HG03064 (cell line): ENCODE data around the gene DUSP6.

Source experiments
- ATAC-seq: cut with Tn5 transposase; IDR thresholded peaks from one replicate; pipeline ENCODE4 v1.9.1; 2021; ENCODE audit warnings: low read depth; ENCODE audit not compliant: unreplicated experiment

DUSP6 gene

DNA sequence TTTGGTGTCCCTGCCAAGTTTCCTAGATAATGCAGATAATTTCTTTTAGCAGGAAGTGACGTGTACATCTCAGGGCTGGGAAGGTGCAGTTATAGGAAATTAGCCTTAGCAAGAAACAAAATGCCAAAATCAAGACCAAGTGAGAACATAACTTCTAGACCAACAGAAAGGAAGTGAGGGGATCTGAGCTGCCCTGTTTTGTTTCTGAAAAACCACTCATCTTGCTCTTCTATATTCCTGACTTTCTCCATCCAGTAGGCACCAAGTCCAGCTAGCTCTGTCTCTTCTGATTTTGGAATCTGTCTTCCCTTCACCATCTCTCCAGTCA, 23.9 kb upstream of the DUSP6 start:
- no peak for ATAC-seq

DNA sequence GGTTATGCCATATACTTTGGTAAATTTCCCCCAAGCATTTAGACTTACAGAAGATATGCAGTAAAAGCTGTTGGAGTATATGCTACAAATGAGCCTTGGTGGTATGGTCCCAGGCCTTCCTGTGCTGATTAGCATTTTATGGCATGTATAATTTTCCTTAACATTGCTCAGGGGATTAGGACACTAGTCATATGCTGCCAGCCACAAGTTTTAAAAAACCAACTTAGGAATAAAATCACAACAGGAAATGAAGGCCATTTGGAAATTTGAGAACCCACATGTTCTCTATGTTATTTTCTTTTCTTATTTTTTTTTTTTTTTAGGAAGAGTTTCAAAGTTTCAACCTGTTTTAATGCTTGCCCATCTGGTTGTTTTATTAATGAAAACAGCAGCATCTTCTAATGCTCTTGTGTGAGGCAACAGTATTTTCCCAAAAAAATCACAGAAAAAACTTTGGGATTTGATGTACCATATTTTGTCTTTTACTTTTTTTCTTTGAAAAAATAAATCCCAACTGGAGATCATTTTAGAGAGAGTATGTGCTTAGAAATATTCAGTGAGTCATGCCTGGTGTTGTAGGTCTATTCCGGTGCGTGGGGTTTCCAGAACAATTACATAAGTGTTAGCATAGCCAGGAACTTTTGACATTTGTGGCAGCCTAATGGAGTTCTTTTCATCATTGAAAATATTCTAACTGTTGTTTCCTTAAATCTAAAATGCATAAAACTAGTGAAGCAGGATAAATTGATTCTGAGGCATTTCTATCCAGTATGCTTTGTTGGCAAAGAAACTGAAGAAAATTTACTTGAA, 21.7 kb upstream of the DUSP6 start:
- no peak for ATAC-seq

DNA sequence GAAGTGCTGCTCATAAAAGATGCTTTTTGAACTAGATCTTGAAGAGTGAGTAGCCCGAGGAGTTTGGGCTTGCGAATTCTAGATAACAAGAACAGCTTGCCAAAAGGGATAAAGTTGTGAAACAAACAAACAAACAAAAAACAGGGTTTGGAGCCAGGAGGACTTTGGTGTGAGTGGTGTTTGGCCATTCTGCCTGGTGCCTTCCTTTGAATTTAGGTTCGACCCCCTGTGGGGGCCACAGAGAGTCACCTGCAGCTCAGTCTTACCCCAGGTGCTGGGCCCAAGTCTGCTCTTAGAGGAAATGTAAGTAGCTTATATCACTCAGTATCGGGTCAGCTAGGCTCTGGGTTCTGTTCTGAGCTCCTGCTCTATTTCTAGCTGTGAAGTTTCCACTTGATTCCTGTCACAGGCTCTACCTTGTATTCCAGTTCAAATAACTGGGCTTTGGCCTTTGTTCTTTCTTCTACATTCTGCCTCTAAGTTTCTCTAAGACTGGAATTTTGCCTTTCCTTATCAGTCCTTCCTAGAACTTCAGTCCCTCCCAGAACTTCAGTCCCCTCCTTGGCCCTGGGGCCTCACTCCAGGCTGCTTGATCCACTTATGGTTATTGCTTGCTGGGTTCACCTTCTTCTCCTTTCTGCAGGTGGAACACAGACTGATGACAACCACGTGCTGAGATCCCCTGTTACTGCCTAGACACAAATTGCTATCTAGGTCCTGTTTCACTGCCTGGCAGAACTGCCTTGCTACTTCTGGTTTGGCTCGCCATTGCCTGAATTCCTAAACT, 20.5 kb upstream of the DUSP6 start:
- no peak for ATAC-seq

DNA sequence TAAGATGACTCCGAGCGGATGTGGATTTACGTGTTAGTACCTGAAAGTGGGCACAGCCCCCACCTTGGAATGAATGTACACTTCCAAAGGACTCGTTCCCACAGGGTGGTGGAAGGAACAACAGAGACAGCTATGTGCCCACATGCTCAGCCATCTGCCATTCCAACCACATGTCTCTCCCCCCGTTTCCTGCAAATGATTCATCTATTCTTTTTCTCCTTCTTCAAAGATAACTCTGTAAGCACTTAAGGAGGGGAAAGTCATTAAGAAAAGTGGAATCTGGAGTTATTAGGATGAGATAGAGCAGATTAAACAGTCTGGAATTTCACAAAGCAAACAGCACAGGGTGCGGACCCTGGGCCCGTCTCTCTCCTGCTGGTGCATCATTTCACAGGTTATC, 18.5 kb upstream of the DUSP6 start:
- no peak for ATAC-seq

DNA sequence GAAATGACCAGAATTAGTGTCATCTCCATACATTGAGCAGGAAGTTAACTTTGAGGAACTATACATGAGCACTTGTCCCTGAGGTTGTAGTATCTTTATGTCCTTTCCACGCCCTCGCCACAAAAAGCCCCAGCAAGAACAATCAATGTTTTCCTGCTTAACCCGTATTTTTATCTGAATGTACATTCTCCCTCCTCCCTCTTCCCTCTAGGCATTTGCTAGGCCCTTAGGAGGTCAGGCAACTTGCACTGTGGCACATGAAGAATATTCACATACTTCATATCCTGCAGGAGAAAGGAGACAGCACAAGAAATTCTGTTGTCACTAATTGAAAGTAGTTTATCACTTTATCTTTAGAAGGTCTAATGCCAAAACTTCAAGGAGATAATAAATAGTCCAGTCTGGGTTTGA, 18.1 kb upstream of the DUSP6 start:
- ATAC-seq = no peak

DNA sequence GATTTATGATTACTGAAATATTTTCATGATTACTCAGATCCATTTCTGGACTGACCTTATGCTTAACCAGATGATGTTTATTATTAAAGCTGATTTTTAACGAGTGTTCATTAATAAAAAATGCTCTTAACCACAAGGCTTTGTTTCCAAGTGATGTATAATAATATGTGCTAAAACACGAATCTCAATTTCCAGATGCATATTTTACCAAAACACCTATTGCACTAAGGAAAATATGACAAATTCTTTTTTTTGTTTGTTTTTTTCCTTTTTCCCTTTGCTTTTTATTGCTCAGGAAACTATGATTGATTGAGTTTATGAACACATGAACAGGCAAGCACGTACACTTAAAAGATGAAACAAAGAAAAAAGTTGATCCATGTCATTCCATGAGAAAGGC, 16.9 kb upstream of the DUSP6 start:
- no peak for ATAC-seq

DNA sequence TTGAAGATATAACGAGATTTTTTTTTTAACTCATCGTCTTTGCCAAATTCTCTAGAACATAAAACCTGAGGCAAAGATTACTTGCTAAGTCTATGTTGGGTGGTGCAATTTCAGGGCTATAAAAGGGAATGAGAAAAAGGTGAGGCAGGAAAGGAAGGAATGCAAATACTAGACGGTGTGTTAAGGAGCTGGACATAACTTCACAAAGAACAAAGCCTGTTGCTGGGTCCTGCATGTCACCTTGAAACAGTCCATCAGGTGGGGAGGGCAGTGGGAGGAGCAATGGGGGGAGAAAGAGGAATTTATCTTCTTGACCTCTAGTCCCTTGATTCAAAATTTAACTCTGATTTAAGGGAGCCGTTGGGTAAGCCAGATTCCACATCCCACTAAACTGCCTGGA, 16.1 kb upstream of the DUSP6 start:
- no peak for ATAC-seq

DNA sequence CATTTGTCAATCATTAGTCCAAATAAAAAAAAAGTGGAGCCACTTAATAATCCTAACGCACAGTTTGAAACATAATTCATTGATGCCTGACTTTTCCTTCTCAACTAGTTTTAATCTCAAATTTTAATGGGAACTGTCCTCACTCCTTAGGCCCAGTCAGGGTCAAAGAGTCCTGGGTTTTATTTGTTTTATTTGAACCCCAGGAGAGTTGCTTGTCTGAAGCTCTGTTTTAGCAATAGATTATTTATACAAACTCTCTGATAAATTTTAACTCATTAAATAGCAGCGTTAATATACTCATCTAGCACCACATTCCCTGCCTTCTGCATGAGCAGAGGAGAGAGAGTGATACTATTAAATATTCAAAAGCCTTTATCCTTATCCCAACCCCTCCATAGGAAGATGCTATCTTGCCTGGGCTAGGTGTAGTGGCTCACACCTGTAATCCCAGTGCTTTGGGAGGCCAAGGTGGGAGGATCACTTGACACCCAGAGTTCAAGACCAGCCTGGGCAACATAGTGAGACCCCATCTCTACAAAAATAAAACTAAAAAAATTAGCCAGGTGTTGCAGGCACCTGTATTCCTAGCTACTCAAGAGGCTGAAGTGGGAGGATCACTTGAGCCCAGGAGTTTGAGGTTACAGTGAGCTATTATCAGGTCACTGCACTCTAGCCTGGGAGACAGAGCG, 14.5 kb upstream of the DUSP6 start:
- ATAC-seq = no peak

DNA sequence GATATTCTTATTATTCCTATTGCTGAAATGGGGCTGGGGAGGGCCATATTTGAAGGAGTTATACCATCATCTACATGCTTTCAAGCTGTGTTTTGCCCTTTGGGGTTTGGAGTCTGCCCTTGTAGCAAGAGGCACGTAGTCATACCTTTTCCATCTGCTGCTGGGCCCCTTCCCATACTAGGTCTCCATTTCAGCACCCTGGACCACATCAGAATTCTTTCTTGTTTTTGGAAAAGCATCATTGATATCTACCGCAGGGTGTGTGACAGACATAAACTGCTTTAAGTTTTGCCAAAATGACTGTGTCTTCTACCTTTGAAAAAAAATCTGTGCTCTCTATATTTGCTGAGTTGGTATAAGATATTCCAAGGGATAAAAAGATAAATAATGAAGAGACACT, 12.3 kb upstream of the DUSP6 start:
- no peak for ATAC-seq

DNA sequence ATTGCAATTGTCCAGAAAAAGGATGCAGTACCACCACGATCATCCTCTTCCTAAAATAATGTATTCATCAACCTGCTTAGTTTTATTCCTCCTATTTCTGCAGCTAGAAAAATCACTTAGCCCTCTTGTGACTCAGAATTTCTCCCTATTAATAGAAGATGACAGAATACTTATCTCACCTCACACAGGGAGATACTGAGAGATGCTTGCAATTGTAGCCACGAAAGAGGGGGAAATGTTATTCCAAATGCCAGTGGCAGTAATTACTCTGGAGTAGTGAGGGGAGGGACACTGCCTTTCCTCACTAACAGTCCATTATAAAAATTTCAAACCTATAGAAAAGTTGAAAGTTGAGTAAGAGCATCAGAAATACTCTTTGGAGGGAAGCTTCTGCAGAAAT, 11.8 kb upstream of the DUSP6 start:
- no peak for ATAC-seq

DNA sequence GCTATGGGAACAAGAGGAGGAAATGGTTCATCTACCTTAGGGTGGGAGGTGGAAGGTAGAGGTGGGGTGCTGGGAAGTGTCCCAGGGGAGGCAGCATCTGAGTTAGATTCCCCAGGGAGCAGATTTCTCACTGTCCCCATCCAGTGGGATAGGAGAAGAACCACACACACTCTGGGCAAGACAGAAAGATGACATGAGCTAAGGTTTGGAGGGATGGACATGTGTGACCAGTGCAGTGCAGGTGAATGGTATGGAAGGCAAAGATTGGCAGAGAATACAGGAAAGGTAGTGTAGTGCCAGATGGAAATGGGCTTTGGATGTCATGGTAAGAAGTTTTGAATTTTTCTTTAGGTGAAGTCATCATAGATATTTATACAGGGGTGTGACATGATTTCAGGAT, 11.3 kb upstream of the DUSP6 start:
- ATAC-seq = no peak

DNA sequence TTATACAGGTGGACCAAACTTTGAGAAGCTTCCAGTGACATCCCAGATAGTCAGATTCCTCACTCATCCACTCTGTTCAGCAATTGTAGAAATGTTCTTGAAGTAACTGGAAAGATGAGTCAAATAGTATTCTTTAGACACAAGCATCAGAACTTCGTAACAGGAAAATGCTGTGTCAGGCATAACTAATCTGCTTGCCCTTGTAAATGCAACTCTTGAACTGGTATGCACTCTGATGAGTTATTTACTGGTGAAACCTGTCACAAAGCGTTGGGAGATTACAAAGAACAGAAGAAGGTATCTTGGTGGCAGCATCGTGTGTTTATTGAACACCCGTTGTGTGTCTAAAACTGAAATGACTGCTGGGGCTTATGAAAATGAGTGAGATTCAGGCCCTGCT, 10.8 kb upstream of the DUSP6 start:
- ATAC-seq = no peak

DNA sequence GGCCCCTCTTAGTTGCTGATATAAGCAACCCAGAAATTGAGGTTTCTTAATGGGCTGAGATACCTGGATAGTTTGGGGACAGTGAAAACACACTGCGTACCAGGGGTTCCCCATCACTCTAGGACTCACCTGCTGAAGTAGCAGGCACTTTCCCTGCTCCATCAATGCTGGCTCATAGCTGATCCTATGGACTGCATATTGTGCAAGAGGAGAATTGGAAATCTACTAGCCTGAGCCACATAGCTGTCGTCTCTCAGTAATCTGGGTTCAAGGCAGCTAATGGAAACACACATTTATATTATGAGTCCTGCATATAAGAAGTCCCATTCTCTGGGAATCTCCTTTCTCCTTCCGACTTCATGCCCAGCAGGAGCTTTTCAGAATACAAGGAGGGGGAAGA, 7.3 kb upstream of the DUSP6 start:
- ATAC-seq = no peak

DNA sequence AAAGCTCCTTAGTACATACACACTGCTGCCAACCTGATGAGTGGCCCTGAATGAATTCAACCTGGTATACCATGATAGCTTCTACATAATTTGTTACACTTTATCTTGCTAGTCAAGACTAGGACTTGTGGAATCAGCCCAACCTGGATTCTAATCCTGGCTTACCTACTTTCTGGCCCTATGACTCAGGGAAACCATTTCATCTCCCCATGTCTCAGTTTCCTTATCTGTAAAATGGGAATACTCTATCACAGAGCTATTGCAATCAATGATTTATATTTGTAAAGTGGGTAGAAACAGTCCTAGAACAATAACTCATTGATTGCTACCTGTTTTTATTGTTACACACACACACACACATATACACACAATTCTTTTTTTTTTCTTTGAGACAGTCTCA, 6.5 kb upstream of the DUSP6 start:
- no peak for ATAC-seq

DNA sequence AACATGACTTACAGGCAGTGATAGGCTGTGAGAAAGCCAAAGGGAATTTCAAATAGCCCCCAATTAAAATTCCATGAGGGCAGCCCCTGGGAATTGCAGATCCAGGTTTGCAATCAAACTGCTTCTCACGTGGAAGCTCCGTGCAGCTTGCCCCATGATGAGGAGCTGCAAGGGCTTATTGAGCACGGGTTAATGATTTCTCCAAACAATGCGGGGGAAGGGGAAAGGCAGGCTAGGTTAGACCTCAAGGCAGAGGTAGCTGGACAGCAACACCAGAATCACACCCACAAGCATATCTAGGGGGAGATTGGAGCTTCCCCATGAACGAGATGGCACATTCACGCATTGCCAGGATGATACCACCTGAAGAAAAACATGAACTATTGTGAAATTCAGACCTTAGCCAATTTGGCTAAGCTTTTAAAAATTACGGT, 5.0 kb upstream of the DUSP6 start:
- ATAC-seq = no peak

DNA sequence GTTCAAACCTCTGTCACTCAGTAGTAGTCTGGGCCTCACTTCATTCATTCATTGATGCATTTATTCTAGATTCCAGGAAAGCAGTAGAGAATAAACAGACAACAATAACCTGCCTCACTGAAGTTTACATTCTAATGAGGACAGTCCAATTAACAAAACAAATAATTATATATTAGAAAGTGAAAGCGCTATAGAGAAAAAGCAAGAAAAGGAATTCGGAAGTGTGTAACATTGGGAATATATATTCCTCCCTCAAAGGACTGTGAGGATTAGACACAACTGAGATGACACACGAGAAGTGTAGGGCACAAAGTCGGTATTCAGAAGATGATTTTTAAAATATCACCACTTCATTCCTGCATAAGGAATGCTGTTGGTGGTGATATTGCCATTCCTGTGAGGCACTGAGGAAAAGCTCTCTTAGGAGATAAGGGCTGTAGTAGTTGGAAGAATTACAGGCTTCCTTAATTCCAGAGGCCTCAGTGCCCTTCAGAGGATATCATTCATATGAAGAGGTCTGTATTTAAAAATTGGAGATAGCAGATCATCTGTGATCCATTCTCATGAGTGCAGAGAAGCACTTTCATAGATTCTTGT, 3.9 kb upstream of the DUSP6 start:
- no peak for ATAC-seq

DNA sequence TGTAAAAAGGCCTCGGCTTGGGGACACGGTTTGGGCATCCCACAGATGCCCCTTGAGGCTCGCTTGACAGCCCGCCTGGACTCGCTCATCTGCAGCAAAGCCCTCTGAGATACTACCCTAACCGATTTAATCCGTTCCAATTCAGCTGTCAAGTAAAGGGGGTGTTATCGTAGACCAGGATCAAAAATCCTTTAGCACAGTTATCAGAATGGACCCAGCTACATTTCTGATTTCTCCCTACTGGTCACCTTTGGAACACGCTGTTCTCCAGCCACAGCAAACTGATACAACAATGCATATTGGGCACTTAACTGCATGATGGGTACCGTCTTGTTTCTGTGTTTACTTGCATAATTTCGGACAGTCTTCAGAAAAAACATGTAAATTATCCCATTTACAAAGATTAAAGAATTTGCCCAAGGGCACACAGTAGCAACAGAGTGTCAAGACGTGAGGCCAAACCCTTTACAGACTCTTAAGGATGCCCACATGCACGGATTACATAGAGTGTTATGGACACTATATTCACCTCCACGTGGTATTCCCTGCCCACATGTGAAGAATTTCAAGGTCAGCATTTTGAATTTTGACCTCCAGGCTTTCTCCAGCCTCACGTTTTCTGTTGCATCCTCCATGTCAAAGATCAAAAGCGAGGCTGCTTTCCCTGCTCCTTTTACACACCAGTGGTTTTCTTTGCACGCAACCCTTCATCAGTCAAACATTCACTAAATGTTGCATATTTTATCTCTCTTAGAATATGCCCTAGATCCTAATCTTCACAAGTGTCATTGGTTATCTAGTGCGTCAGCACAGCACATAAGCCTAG, 3.2 kb upstream of the DUSP6 start:
- ATAC-seq = no peak

DNA sequence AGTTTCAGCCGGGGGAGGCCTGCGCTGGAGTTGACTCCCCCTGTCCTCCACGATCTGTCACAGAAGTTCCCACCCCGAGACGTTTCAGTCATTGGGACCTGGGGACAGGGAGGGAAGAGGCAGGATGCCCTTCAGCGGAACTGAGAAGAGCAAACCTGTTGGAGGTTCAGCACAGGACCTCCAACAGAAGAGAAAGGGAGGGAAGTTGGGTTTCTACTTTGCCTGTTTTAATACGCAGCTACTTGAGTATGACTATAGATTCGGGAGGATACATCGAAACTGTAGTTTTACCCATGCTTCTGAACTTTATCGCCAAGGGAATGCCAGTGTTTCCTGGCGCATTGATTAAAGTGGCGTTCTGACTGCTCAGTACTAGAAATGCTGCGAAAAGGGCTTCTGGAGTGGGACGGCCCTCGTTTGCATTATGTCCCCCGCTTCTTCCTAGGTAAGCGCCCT, 2.3 kb upstream of the DUSP6 start:
- no peak for ATAC-seq

DNA sequence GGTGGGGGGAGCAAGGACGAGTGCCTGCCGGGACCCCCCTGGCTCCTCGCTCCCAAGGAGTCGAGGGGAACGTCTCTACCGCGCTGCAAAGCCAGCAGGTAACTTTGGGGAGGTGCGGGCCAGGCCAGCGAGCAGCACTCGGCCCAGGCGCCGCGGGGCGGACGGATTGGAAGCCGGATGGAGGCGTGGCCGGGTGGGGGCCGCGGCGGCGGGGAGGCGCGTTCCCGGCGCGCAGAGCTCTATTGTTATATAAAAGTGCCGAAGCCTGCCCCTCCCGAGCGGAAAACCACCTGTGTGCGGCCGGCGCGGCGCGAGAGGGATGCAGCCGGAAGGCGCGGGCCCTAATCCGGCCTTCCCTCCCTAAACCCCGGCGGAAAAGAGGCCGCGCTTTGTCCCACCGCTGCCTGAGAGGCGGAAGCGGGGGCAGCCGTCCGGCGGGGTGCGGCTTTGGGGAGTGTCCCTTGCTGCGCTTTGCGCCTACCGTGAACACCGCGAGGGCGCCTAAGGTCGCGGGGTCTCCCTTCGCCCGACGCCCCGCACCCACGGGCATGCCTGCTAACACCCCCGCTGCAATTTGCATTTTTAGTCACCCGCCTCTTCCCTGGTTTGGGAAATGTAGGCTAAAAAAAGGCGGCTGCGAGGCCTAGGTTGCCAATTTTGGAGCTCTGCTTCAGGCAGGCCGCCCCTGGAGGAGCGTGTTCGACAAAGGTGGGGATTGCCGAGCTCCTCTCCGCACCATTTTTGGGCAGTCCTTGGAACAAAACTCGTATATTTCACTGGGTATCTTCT, 1.7 kb upstream of the DUSP6 start:
- no peak for ATAC-seq
